Endodermal cell (in vitro differentiated cells): ENCODE data around the gene AQP5. TPM values are rescaled to one million over a fixed set of nuclear protein-coding genes. Genes with fewer than 3 reads are reported as not detected.

Experiments used
- DNase-seq: peaks from one replicate; pipeline ENCODE4 v3.0.0-alpha.2; 2017
- H3K27ac ChIP-seq: 2 replicates; pipeline ENCODE4 v1.5.1; 2013; ENCODE audit warnings: mild to moderate bottlenecking, low read depth, low read length, moderate library complexity
- H3K27me3 ChIP-seq: 2 replicates; pipeline ENCODE4 v1.6.1; 2013; ENCODE audit warnings: mild to moderate bottlenecking, low read length, moderate library complexity; ENCODE audit not compliant: insufficient read depth, control insufficient read depth, poor library complexity, severe bottlenecking
- H3K36me3 ChIP-seq: 2 replicates; pipeline ENCODE4 v1.7.0; 2013; ENCODE audit warnings: mild to moderate bottlenecking, low read length, moderate library complexity; ENCODE audit not compliant: control insufficient read depth, insufficient read depth
- H3K4me1 ChIP-seq: one replicate; pipeline ENCODE4 v1.7.0; 2013; ENCODE audit warnings: low read length; ENCODE audit not compliant: control insufficient read depth, insufficient read depth
- H3K4me3 ChIP-seq: 2 replicates; pipeline ENCODE4 v1.5.1; 2013; ENCODE audit warnings: mild to moderate bottlenecking, low read length, moderate library complexity
- H3K9ac ChIP-seq: 2 replicates; pipeline ENCODE4 v1.6.1; 2013; ENCODE audit warnings: mild to moderate bottlenecking, low read length, moderate library complexity; ENCODE audit not compliant: poor library complexity, severe bottlenecking; ENCODE audit errors: extremely low read depth
- H3K9me3 ChIP-seq: 2 replicates; pipeline ENCODE4 v1.6.1; 2013; ENCODE audit warnings: mild to moderate bottlenecking, low read length, moderate library complexity; ENCODE audit not compliant: control insufficient read depth
- H3K27ac Mint-ChIP-seq: 2 replicates; pipeline ENCODE4 v1.8.0; 2020; ENCODE audit warnings: mixed read lengths
- H3K27me3 Mint-ChIP-seq: 2 replicates; pipeline ENCODE4 v1.8.0; 2021; ENCODE audit warnings: mild to moderate bottlenecking, mixed read lengths; ENCODE audit not compliant: insufficient read depth
- H3K36me3 Mint-ChIP-seq: 2 replicates; pipeline ENCODE4 v1.8.0; 2020; ENCODE audit warnings: low read depth, mixed read lengths
- H3K4me1 Mint-ChIP-seq: 2 replicates; pipeline ENCODE4 v1.8.0; 2020; ENCODE audit warnings: mixed read lengths
- H3K4me3 Mint-ChIP-seq: 2 replicates; pipeline ENCODE4 v1.8.0; 2020; ENCODE audit warnings: mild to moderate bottlenecking, moderate library complexity, mixed read lengths
- H3K9me3 Mint-ChIP-seq: 2 replicates; pipeline ENCODE4 v1.8.0; 2020; ENCODE audit warnings: mild to moderate bottlenecking, mixed read lengths
- CTCF ChIP-seq: fragments of 200-600 bp; sonication (generic); conservative IDR thresholded peaks from 2 replicates; pipeline ENCODE4 v1.5.0; 2021; ENCODE audit warnings: antibody characterized with exemption, mild to moderate bottlenecking
- WGBS, 2 experiments: methylation state at CpG; one replicate each; pipeline versions ENCODE4 v1.1.5 to v1.1.7; 2013; ENCODE audit warnings: missing lambda C conversion rate in 2 of 2, mixed read lengths in 1 of 2; ENCODE audit not compliant: insufficient coverage in 1 of 2, insufficient read length in 1 of 2; 5-methylcytosine and 5-hydroxymethylcytosine counted together
- total RNA-seq, 2 donors: library from RNA; stranded (reverse); fragmentation: NEBNext Ultra II Directional in 1 of 2; extraction: Animal tissue kit (Norgen Biotek cat#: 25700) in 1 of 2; gene quantifications; 2 replicates in 1 of 2; 3 replicates in 1 of 2; pipeline ENCODE4 v1.2.1, GENCODE V29; 2021

Gene AQP5
- total RNA-seq, 2 donors from 2014 or later: 0.62 to 0.77 TPM

GRCh38 chr12:49968471-49968870, 6.8 kb downstream of the AQP5 start:
- Histone ChIP-seq H3K36me3 (no peaks in the 10 kb centered on the region), H3K27ac (no peak overlapping the region), H3K9me3 (no peaks in the 10 kb centered on the region), H3K27me3 (peaks cover 72% of the 10 kb centered on the region), H3K9ac (no peak overlapping the region), H3K4me3 (no peak overlapping the region), H3K4me1 (no peaks in the 10 kb centered on the region)
- TF ChIP-seq CTCF: no peak
- H3K4me1 Mint-ChIP-seq: no peaks in the 10 kb centered on the region
- no peak for DNase-seq
- no peaks in the 10 kb centered on the region for H3K36me3 Mint-ChIP-seq
- H3K27ac Mint-ChIP-seq: no peak overlapping the region
- 79 to 97% methylated on average over 5 to 6 of the region's 6 CpGs for WGBS, 2 experiments
- H3K4me3 Mint-ChIP-seq: no peak overlapping the region
- no peaks in the 10 kb centered on the region for H3K9me3 Mint-ChIP-seq
- H3K27me3 Mint-ChIP-seq: peaks cover 43% of the 10 kb centered on the region

GRCh38 chr12:49969027-49969426, 7.4 kb downstream of the AQP5 start:
- no peak overlapping the region for H3K4me3 Mint-ChIP-seq
- Histone ChIP-seq H3K27me3 (peaks cover 67% of the 10 kb centered on the region), H3K4me3 (no peak overlapping the region), H3K27ac (no peak overlapping the region), H3K9ac (no peak overlapping the region), H3K4me1 (no peaks in the 10 kb centered on the region), H3K36me3 (no peaks in the 10 kb centered on the region), H3K9me3 (no peaks in the 10 kb centered on the region)
- no peaks in the 10 kb centered on the region for H3K4me1 Mint-ChIP-seq
- DNase-seq: no peak
- no peaks in the 10 kb centered on the region for H3K9me3 Mint-ChIP-seq
- no peak overlapping the region for H3K27ac Mint-ChIP-seq
- WGBS, 2 experiments: 95 to 100% methylated on average over 5 of the region's 5 CpGs
- no peak for TF ChIP-seq CTCF
- H3K27me3 Mint-ChIP-seq: peaks cover 42% of the 10 kb centered on the region
- H3K36me3 Mint-ChIP-seq: no peaks in the 10 kb centered on the region

- Mint-ChIP-seq H3K4me3 (no peak overlapping the region), H3K36me3 (no peaks in the 10 kb centered on the region), H3K27me3 (peaks cover 33% of the 10 kb centered on the region), H3K4me1 (no peaks in the 10 kb centered on the region), H3K9me3 (no peaks in the 10 kb centered on the region), H3K27ac (no peak overlapping the region)
- no peaks in the 10 kb centered on the region for H3K4me1 ChIP-seq
- no peak overlapping the region for H3K4me3 ChIP-seq
- no peak for DNase-seq
- H3K27me3 ChIP-seq: peaks cover 59% of the 10 kb centered on the region
- TF ChIP-seq CTCF: no peak
- no peaks in the 10 kb centered on the region for H3K36me3 ChIP-seq
- no peaks in the 10 kb centered on the region for H3K9me3 ChIP-seq
- H3K27ac ChIP-seq: no peak overlapping the region
- 89 to 93% methylated on average over 7 to 12 of the region's 12 CpGs for WGBS, 2 experiments
- no peak overlapping the region for H3K9ac ChIP-seq
Observed at GRCh38 chr12:49969651-49970429, 8.2 kb downstream of the AQP5 start.
